Esophagus squamous epithelium (tissue), 4 donors: ENCODE measurements around the gene COL6A2.

Experiments
- CTCF ChIP-seq, 6 experiments: fragments of 450-650 bp in 4 of 6; fragments of 200-600 bp in 2 of 6; sonication (generic) in 2 of 6; IDR thresholded peaks; one replicate each; pipeline ENCODE4 v1.5.1; 2016 to 2019; ENCODE audit warnings: antibody characterized with exemption in 6 of 6, mild to moderate bottlenecking in 4 of 6, moderate library complexity in 4 of 6
- POLR2A ChIP-seq, 4 donors: fragments of 450-650 bp; IDR thresholded peaks; one replicate each; pipeline ENCODE4 v1.6.1; 2017; ENCODE audit warnings: antibody characterized with exemption in 4 of 4, mild to moderate bottlenecking in 4 of 4, moderate library complexity in 3 of 4

- TF ChIP-seq CTCF (IDR thresholded peaks at IDR 0.05): no peak
- TF ChIP-seq POLR2A (IDR thresholded peaks at IDR 0.05): no peak
These were observed 30.3 kb upstream of the COL6A2 start for GRCh38 chr21:46067505-46068201.
